Middle frontal gyrus (tissue), 1 donor: ENCODE results near the gene CUL3.
"Not testable (repeated sequence)": the region's sequence is repeated elsewhere in the genome, so short reads cannot be mapped to it uniquely, and the experiment has no call there.

ENCODE experiments used
- DNase-seq: peaks from one replicate; pipeline ENCODE4 v3.0.0-alpha.2; 2015; ENCODE audit warnings: low spot score; ENCODE audit errors: extremely low spot score

CUL3 gene

GRCh38 chr2:224485081-224486014 lies 99.8 kb downstream of the CUL3 start:
- not testable (repeated sequence) for DNase-seq

GRCh38 chr2:224479826-224480225 lies 105.3 kb downstream of the CUL3 start:
- DNase-seq: no peak

- no peak for DNase-seq
Observed at GRCh38 chr2:224472827-224473226, 112.3 kb downstream of the CUL3 start.

GRCh38 chr2:224472137-224472536 lies 113.0 kb downstream of the CUL3 start:
- DNase-seq: no peak

GRCh38 chr2:224469374-224469964 lies 115.7 kb downstream of the CUL3 start:
- DNase-seq: no peak

- DNase-seq: no peak
Observed at GRCh38 chr2:224466304-224466895, 118.8 kb downstream of the CUL3 start.

- DNase-seq: no peak
Observed at GRCh38 chr2:224461391-224461790, 123.8 kb downstream of the CUL3 start.

GRCh38 chr2:224457408-224458096 lies 127.6 kb downstream of the CUL3 start:
- no peak for DNase-seq

- no peak for DNase-seq
Observed at GRCh38 chr2:224453892-224454291, 131.3 kb downstream of the CUL3 start.

- DNase-seq: no peak
Observed at GRCh38 chr2:224449212-224450147, 135.7 kb downstream of the CUL3 start.

- DNase-seq: no peak
Observed at GRCh38 chr2:224448236-224448635, 136.9 kb downstream of the CUL3 start.

- DNase-seq: no peak
Observed at GRCh38 chr2:224444783-224445182, 140.4 kb downstream of the CUL3 start.

- DNase-seq: no peak
Observed at GRCh38 chr2:224444021-224444420, 141.1 kb downstream of the CUL3 start.

- DNase-seq: no peak
Observed at GRCh38 chr2:224442071-224442967, 142.8 kb downstream of the CUL3 start.

- DNase-seq: no peak
Observed at GRCh38 chr2:224440988-224441387, 144.2 kb downstream of the CUL3 start.

- DNase-seq: no peak
Observed at GRCh38 chr2:224438726-224439125, 146.4 kb downstream of the CUL3 start.

- DNase-seq: no peak
Observed at GRCh38 chr2:224436634-224437033, 148.5 kb downstream of the CUL3 start.

GRCh38 chr2:224434618-224435017 lies 150.5 kb downstream of the CUL3 start:
- no peak for DNase-seq

- DNase-seq: no peak
Observed at GRCh38 chr2:224433442-224433841, 151.7 kb downstream of the CUL3 start.
